ENCODE results near the gene NTM. TPM values are rescaled to one million over a fixed set of nuclear protein-coding genes. Genes with fewer than 3 reads are reported as not detected.

NTM gene
- total and polyA plus RNA-seq, 12 donors: 0.26 to 11.5 (median 4.0) TPM

DNA sequence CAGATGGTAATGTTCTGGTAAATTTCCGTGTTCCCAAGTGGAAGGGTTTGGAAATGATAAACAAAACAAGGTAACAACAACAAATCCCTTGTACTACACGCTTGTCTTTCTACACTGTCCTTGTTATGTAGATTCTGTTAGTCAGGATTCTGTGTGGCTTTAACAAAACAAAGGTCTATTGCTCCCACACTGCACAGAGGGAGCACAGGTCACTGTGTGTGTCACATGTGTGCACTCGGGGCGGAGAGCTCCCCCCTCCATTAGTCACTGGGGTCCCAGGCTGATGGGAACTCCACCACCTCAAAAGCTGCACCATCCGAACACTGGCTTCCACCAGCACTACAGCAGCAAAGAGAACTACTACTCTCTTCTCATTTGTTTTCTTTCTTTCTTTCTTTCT is 227.9 kb downstream of the NTM start:
- H3K4me3 ChIP-seq: no peak overlapping the region
- no peak for TF ChIP-seq POLR2A (IDR thresholded peaks at IDR 0.05)
- TF ChIP-seq, protein P1, sequence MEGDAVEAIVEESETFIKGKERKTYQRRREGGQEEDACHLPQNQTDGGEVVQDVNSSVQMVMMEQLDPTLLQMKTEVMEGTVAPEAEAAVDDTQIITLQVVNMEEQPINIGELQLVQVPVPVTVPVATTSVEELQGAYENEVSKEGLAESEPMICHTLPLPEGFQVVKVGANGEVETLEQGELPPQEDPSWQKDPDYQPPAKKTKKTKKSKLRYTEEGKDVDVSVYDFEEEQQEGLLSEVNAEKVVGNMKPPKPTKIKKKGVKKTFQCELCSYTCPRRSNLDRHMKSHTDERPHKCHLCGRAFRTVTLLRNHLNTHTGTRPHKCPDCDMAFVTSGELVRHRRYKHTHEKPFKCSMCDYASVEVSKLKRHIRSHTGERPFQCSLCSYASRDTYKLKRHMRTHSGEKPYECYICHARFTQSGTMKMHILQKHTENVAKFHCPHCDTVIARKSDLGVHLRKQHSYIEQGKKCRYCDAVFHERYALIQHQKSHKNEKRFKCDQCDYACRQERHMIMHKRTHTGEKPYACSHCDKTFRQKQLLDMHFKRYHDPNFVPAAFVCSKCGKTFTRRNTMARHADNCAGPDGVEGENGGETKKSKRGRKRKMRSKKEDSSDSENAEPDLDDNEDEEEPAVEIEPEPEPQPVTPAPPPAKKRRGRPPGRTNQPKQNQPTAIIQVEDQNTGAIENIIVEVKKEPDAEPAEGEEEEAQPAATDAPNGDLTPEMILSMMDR (IDR thresholded peaks at IDR 0.05): no peak
- H3K27ac ChIP-seq: no peak overlapping the region
- no peak for DNase-seq
- no peaks in the 10 kb centered on the region for H3K27me3 ChIP-seq
- no peaks in the 10 kb centered on the region for H3K9me3 ChIP-seq (replicated peaks in 1 of 3)
- no peaks in the 10 kb centered on the region for H3K4me1 ChIP-seq (replicated peaks in 1 of 2)
- WGBS, 4 donors: 61 to 77% (median 70%) methylated on average over 5 of the region's 5 CpGs
- H3K36me3 ChIP-seq (replicated peaks in 1 of 2): no peaks in the 10 kb centered on the region
- intact Hi-C loops (cut with DNase I): no loop called here

- no peaks in the 10 kb centered on the region for H3K36me3 ChIP-seq (replicated peaks in 1 of 2)
- TF ChIP-seq POLR2A (IDR thresholded peaks at IDR 0.05): no peak
- TF ChIP-seq, protein P1 (IDR thresholded peaks at IDR 0.05): no peak
- no peak for DNase-seq
- intact Hi-C loops (cut with DNase I): no loop called here
- no peak overlapping the region for H3K4me3 ChIP-seq
- no peaks in the 10 kb centered on the region for H3K9me3 ChIP-seq (replicated peaks in 1 of 3)
- H3K27me3 ChIP-seq: no peaks in the 10 kb centered on the region
- 80 to 93% (median 83%) methylated on average over 8 of the region's 8 CpGs for WGBS, 4 donors
- H3K27ac ChIP-seq: no peak overlapping the region
- H3K4me1 ChIP-seq (replicated peaks in 1 of 2): no peaks in the 10 kb centered on the region
These were observed 228.9 kb downstream of the NTM start for GRCh38 chr11:131599285-131599684.

- 68 to 82% (median 77%) methylated on average over 4 of the region's 4 CpGs for WGBS, 4 donors
- Histone ChIP-seq H3K4me1 (replicated peaks in 1 of 2) (no peaks in the 10 kb centered on the region), H3K27ac (no peak overlapping the region), H3K4me3 (no peak overlapping the region), H3K36me3 (replicated peaks in 1 of 2) (no peaks in the 10 kb centered on the region), H3K9me3 (replicated peaks in 1 of 3) (no peaks in the 10 kb centered on the region), H3K27me3 (no peaks in the 10 kb centered on the region)
- no peak for TF ChIP-seq POLR2A (IDR thresholded peaks at IDR 0.05)
- TF ChIP-seq, protein P1 (IDR thresholded peaks at IDR 0.05): no peak
- intact Hi-C loops (cut with DNase I): no loop called here
- DNase-seq: no peak
These were observed 230.2 kb downstream of the NTM start for GRCh38 chr11:131600628-131601027.

- intact Hi-C loops (cut with DNase I): no loop called here
- Histone ChIP-seq H3K4me1 (replicated peaks in 1 of 2) (no peaks in the 10 kb centered on the region), H3K36me3 (replicated peaks in 1 of 2) (no peaks in the 10 kb centered on the region), H3K9me3 (replicated peaks in 1 of 3) (no peaks in the 10 kb centered on the region), H3K27me3 (no peaks in the 10 kb centered on the region), H3K4me3 (no peak overlapping the region), H3K27ac (no peak overlapping the region)
- TF ChIP-seq, protein P1 (IDR thresholded peaks at IDR 0.05): no peak
- no peak for TF ChIP-seq POLR2A (IDR thresholded peaks at IDR 0.05)
- DNase-seq: no peak
These were observed 231.2 kb downstream of the NTM start for GRCh38 chr11:131601586-131601985.

Data from adrenal gland (tissue), 12 donors.